Measurements from ENCODE around the gene NDUFV3.
A peak's percentile ranks its signal among the peaks of the same experiment; 100 is the strongest.
"Not testable (repeated sequence)": the region's sequence is repeated elsewhere in the genome, so short reads cannot be mapped to it uniquely, and the experiment has no call there.

NDUFV3 gene

DNA sequence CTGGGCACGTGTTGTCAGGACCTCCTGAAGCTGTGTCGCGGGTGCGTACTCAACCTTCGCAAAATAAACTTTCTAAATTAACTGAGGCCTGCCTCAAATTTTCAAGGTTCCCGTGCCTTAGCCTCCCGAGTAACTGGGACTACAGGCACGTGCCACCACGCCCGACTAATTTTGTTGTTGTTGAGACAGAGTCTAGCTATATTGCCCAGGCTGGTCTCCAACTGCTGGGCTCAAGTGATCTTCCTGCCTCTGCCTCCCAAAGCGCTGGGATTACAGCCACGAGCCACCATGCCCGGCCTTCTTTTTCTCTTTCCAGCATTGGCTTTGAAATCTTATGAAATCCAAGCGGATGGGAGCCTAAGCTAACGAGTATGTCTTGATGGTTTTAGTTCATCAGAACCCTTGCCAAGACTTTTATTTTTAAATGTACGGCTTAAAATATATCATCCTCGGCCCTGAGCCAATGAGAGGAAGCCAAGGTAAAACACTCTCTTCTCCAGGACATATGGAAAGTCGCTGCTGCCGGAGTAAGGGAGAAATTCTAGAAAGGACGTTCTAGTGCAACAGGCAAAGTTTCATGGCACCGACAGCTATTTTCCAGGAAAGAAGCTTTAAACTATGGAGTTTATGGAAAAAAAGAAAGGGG is 45.0 kb downstream of the NDUFV3 start:
- TF ChIP-seq JUND (IDR thresholded peaks at IDR 0.05; ENCODE audit: low read depth) = no peak
- in situ Hi-C loops (cut with HindIII; ENCODE audit: low pct_unique_long_range_greater_than_20kb, low sequenced_read_pairs) = no loop called here
- DNase-seq (ENCODE audit: low read depth in 1 of 2, low spot score in 1 of 2) = no peak

DNA sequence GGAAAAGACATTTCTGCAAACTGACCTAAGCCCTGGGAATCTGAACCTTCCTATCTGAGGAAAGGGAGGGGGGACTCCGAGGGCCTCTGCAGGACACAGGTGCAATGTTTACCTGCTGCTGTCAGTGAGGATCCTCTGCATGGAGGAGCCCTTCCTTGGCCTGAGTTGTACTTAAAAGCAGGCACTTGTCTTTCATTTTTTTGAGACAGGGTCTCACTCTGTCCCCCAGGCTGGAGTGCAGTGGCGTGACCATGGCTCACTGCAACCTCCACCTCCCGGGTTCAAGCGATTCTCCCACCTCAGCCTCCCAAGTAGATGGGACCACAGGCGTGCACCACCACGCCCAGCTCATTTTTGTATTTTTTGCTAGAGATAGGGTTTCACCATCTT is 45.5 kb downstream of the NDUFV3 start:
- DNase-seq (ENCODE audit: low read depth in 1 of 2, low spot score in 1 of 2); in situ Hi-C loops (cut with HindIII; ENCODE audit: low pct_unique_long_range_greater_than_20kb, low sequenced_read_pairs): not testable (repeated sequence)

- in situ Hi-C loops (cut with HindIII; ENCODE audit: low pct_unique_long_range_greater_than_20kb, low sequenced_read_pairs) = no loop called here
- DNase-seq (ENCODE audit: low read depth in 1 of 2, low spot score in 1 of 2) = peak; percentile 18 to 67
- no peak for TF ChIP-seq JUND (IDR thresholded peaks at IDR 0.05; ENCODE audit: low read depth)
These were observed 46.7 kb downstream of the NDUFV3 start for GRCh38 chr21:42939582-42940413.

DNA sequence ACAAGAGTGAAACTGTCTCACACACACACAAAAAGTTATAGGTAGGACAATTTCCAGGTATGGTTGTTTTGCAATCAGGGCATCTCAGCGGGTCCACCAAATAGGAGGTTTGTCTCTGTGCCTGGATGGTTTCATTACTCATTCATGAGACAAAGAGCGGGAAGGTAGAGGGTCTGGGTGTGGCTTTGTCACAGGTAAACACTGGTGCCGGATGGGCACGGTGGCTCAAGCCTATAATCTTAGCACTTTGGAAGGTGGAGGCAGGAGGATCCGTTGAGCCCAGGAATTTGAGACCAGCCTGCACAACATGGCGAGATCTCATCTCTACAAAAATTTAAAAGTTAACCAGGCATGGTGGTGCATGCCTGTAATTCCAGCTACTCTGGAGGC is 48.6 kb downstream of the NDUFV3 start:
- no peak for DNase-seq (ENCODE audit: low read depth in 1 of 2, low spot score in 1 of 2)
- in situ Hi-C loops (cut with HindIII; ENCODE audit: low pct_unique_long_range_greater_than_20kb, low sequenced_read_pairs) = no loop called here
- no peak for TF ChIP-seq JUND (IDR thresholded peaks at IDR 0.05; ENCODE audit: low read depth)

DNA sequence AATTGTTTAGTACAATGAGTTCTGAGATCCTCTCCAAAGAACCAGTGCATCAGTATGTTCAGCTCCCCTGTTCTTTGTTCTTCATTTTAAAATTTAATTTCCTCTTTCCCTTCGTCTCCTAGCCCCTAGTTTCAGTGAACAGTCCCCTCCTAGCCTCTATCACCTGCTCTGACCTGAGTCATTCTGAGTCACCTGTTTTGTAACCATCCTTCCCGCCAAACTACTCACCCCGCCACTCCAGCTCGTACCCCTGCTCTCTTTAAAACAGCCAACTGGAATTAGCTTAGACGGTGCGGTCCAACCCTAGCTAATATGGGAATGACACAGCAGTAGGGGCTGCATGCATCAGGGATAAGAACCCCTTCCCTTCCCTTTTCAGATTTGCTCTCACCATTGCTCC is 49.1 kb downstream of the NDUFV3 start:
- in situ Hi-C loops (cut with HindIII; ENCODE audit: low pct_unique_long_range_greater_than_20kb, low sequenced_read_pairs) = no loop called here
- TF ChIP-seq JUND (IDR thresholded peaks at IDR 0.05; ENCODE audit: low read depth) = no peak
- no peak for DNase-seq (ENCODE audit: low read depth in 1 of 2, low spot score in 1 of 2)

- DNase-seq (ENCODE audit: low read depth in 1 of 2, low spot score in 1 of 2); in situ Hi-C loops (cut with HindIII; ENCODE audit: low pct_unique_long_range_greater_than_20kb, low sequenced_read_pairs): not testable (repeated sequence)
These were observed 56.1 kb downstream of the NDUFV3 start for GRCh38 chr21:42949094-42949755.

GRCh38 chr21:42951193-42951592 is 58.1 kb downstream of the NDUFV3 start:
- DNase-seq (ENCODE audit: low read depth in 1 of 2, low spot score in 1 of 2); in situ Hi-C loops (cut with HindIII; ENCODE audit: low pct_unique_long_range_greater_than_20kb, low sequenced_read_pairs): not testable (repeated sequence)

- no peak for DNase-seq (ENCODE audit: low read depth in 1 of 2, low spot score in 1 of 2)
- TF ChIP-seq JUND (IDR thresholded peaks at IDR 0.05; ENCODE audit: low read depth) = no peak
- in situ Hi-C loops (cut with HindIII; ENCODE audit: low pct_unique_long_range_greater_than_20kb, low sequenced_read_pairs) = no loop called here
These were observed 63.9 kb downstream of the NDUFV3 start for GRCh38 chr21:42956824-42957630.

DNA sequence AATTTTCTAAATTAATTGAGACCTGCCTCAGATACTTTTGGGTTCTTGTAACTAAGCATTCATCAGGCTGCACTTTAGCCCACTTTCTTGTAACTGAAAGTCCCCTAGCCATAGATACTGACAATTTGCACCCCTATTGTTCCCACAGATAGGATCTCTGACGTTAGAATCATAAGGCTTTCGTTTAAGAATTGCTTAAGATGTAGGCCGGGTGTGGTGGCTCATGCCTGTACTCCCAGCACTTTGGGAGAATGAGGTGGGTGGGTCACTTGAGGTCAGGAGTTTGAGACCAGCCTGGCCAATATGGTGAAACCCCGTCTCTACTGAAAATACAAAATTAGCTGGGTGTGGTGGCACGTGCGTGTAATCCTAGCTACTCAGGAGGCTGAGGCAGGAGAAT is 65.0 kb downstream of the NDUFV3 start:
- in situ Hi-C loops (cut with HindIII; ENCODE audit: low pct_unique_long_range_greater_than_20kb, low sequenced_read_pairs); DNase-seq (ENCODE audit: low read depth in 1 of 2, low spot score in 1 of 2): not testable (repeated sequence)

DNA sequence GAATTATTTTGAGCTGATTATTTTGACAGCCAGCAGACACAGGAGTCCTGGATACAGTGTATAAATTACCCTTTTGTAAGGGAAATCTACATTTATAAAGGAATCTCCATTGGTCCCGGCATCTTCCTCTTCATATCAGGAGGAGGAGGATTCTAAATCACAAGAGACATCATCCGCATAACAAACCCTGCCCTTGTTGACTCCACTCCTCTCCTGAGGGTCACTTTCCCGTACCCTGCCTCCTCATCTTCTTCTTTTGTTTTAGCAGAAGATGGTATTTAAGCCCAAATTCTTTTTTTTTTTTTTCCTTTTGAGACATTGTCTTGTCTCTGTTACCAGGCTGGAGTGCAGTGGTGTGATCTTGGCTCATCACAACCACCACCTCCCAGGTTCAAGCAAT is 66.6 kb downstream of the NDUFV3 start:
- in situ Hi-C loops (cut with HindIII; ENCODE audit: low pct_unique_long_range_greater_than_20kb, low sequenced_read_pairs) = no loop called here
- no peak for DNase-seq (ENCODE audit: low read depth in 1 of 2, low spot score in 1 of 2)
- TF ChIP-seq JUND (IDR thresholded peaks at IDR 0.05; ENCODE audit: low read depth) = no peak

GRCh38 chr21:42962380-42963007 is 69.4 kb downstream of the NDUFV3 start:
- in situ Hi-C loops (cut with HindIII; ENCODE audit: low pct_unique_long_range_greater_than_20kb, low sequenced_read_pairs) = no loop called here
- no peak for TF ChIP-seq JUND (IDR thresholded peaks at IDR 0.05; ENCODE audit: low read depth)
- no peak for DNase-seq (ENCODE audit: low read depth in 1 of 2, low spot score in 1 of 2)
